IMR-90 (cell line): ENCODE data around the gene IDI2. TPM values are rescaled to one million over a fixed set of nuclear protein-coding genes. Genes with fewer than 3 reads are reported as not detected.

Experiments used
- ATAC-seq: fragments of 200-7000 bp; cut with Tn5 transposase; 2 replicates; pipeline ENCODE4 v1.9.1; 2020; ENCODE audit warnings: low read depth, mild to moderate bottlenecking, moderate library complexity
- BruUV-seq: library from RNA; stranded (reverse); fragments of 400-500 nt; replicated peaks from 2 replicates; lab custom pipeline; 2021; lab: Mats Ljungman, UMichigan
- CTCF ChIA-PET: fragments of 300-600 bp; formaldehyde crosslinking; extraction: SDS; loops from one replicate; lab custom pipeline; 2021; ENCODE audit warnings: antibody characterized with exemption; lab: Yijun Ruan, JAX
- POLR2A ChIA-PET: fragments of 300-600 bp; sonication (Branson Sonifier 250); formaldehyde crosslinking; loops from one replicate; lab custom pipeline; 2022; ENCODE audit warnings: antibody characterized with exemption; ENCODE audit not compliant: unreplicated experiment; lab: Charles Lee
- DNase-seq: peaks from one replicate; pipeline ENCODE4 v3.0.0; 2013
- H2AFZ ChIP-seq: replicated peaks from 2 replicates; pipeline ENCODE3; 2013; ENCODE audit warnings: low read length, mild to moderate bottlenecking; ENCODE audit not compliant: poor library complexity
- H2AK5ac ChIP-seq: 2 replicates; pipeline ENCODE4 v1.6.1; 2013; ENCODE audit warnings: low read depth, low read length, inconsistent platforms
- H2AK9ac ChIP-seq: replicated peaks from 2 replicates; pipeline ENCODE3; 2013; ENCODE audit warnings: mild to moderate bottlenecking, low read depth, low read length, moderate library complexity; ENCODE audit not compliant: poor library complexity
- H2BK120ac ChIP-seq: 2 replicates; pipeline ENCODE4 v1.6.1; 2013; ENCODE audit warnings: low read depth, low read length, inconsistent platforms
- H2BK15ac ChIP-seq: 3 replicates; pipeline ENCODE4 v1.6.1; 2013; ENCODE audit warnings: low read depth, low read length, inconsistent platforms
- H2BK20ac ChIP-seq: 2 replicates; pipeline ENCODE4 v1.6.1; 2013; ENCODE audit warnings: low read depth, mild to moderate bottlenecking, inconsistent platforms, low read length, moderate library complexity
- H2BK5ac ChIP-seq: 2 replicates; pipeline ENCODE4 v1.6.1; 2013; ENCODE audit warnings: mild to moderate bottlenecking, low read depth, low read length, inconsistent platforms; ENCODE audit not compliant: poor library complexity, severe bottlenecking
- H3K14ac ChIP-seq: replicated peaks from 2 replicates; pipeline ENCODE4 v1.6.1; 2013; ENCODE audit warnings: low read depth, low read length, inconsistent platforms
- H3K18ac ChIP-seq: 2 replicates; pipeline ENCODE4 v1.6.1; 2013; ENCODE audit warnings: low read depth, low read length, control low read depth
- H3K23ac ChIP-seq: 2 replicates; pipeline ENCODE4 v1.6.1; 2013; ENCODE audit warnings: low read depth, low read length, inconsistent platforms
- H3K27ac ChIP-seq: 2 replicates; pipeline ENCODE4 v1.5.1; 2013; ENCODE audit warnings: mild to moderate bottlenecking, control low read depth, low read length; ENCODE audit not compliant: insufficient read depth
- H3K27me3 ChIP-seq: 2 replicates; pipeline ENCODE4 v1.6.1; 2013; ENCODE audit warnings: low read length; ENCODE audit not compliant: control insufficient read depth, insufficient read depth
- H3K36me3 ChIP-seq: 2 replicates; pipeline ENCODE4 v1.6.1; 2013; ENCODE audit warnings: low read length, mixed read lengths; ENCODE audit not compliant: control insufficient read depth, insufficient read depth
- H3K4ac ChIP-seq: 2 replicates; pipeline ENCODE4 v1.6.1; 2013; ENCODE audit warnings: low read depth, low read length, inconsistent platforms
- H3K4me1 ChIP-seq: 2 replicates; pipeline ENCODE4 v1.6.1; 2013; ENCODE audit warnings: low read length, mixed read lengths; ENCODE audit not compliant: control insufficient read depth, insufficient read depth
- H3K4me2 ChIP-seq: 2 replicates; pipeline ENCODE4 v1.6.1; 2013; ENCODE audit warnings: low read depth, mild to moderate bottlenecking, control low read depth, low read length, moderate library complexity
- H3K4me3 ChIP-seq: 2 replicates; pipeline ENCODE4 v1.5.1; 2013; ENCODE audit warnings: low read depth, mild to moderate bottlenecking, control low read depth, low read length, moderate library complexity; ENCODE audit not compliant: insufficient read depth
- H3K56ac ChIP-seq: 2 replicates; pipeline ENCODE4 v1.6.1; 2013; ENCODE audit warnings: low read length, inconsistent platforms; ENCODE audit not compliant: insufficient read depth; ENCODE audit errors: extremely low read depth
- H3K79me1 ChIP-seq, 2 experiments: 2 replicates each; pipeline ENCODE4 v1.6.1; 2013; ENCODE audit warnings: low read length in 2 of 2, inconsistent platforms in 1 of 2, low read depth in 1 of 2
- H3K9ac ChIP-seq: 2 replicates; pipeline ENCODE4 v1.6.1; 2013; ENCODE audit warnings: low read depth, low read length, control low read depth
- H3K9me1 ChIP-seq: 2 replicates; pipeline ENCODE4 v1.6.1; 2013; ENCODE audit warnings: low read length, inconsistent platforms; ENCODE audit not compliant: insufficient read depth
- H3K9me3 ChIP-seq: 2 replicates; pipeline ENCODE4 v1.6.1; 2013; ENCODE audit warnings: low read length; ENCODE audit not compliant: control insufficient read depth, insufficient read depth
- H4K20me1 ChIP-seq: 2 replicates; pipeline ENCODE4 v1.6.1; 2013; ENCODE audit warnings: low read length, inconsistent platforms; ENCODE audit not compliant: insufficient read depth
- H4K5ac ChIP-seq: 2 replicates; pipeline ENCODE4 v1.6.1; 2013; ENCODE audit warnings: mild to moderate bottlenecking, low read depth, low read length, control low read depth
- H4K8ac ChIP-seq, 2 experiments: 2 replicates each; pipeline ENCODE4 v1.6.1; 2013; ENCODE audit warnings: low read depth in 2 of 2, low read length in 2 of 2, control low read depth in 1 of 2, inconsistent platforms in 1 of 2
- H4K91ac ChIP-seq: 2 replicates; pipeline ENCODE4 v1.6.1; 2013; ENCODE audit warnings: low read depth, low read length, inconsistent platforms; ENCODE audit not compliant: insufficient read depth
- BHLHE40 ChIP-seq: fragments of 150-350 bp; IDR thresholded peaks from 2 replicates; pipeline ENCODE4 v1.6.1; 2016; ENCODE audit warnings: mild to moderate bottlenecking, low read depth, low read length
- CHD1 ChIP-seq: IDR thresholded peaks from 2 replicates; pipeline ENCODE4 v1.6.1; 2012; ENCODE audit warnings: low read depth, low read length, improper control_type of control experiment
- FOS ChIP-seq: fragments of 150-350 bp; IDR thresholded peaks from 2 replicates; pipeline ENCODE4 v1.6.1; 2016; ENCODE audit warnings: low read depth, low read length
- MAFK ChIP-seq: IDR thresholded peaks from 2 replicates; pipeline ENCODE4 v1.6.1; 2012; ENCODE audit warnings: low read depth, low read length, improper control_type of control experiment
- MAZ ChIP-seq: IDR thresholded peaks from 2 replicates; pipeline ENCODE4 v1.6.1; 2012; ENCODE audit warnings: low read depth, mild to moderate bottlenecking, low read length, improper control_type of control experiment, moderate library complexity, borderline replicate concordance
- MXI1 ChIP-seq: IDR thresholded peaks from 2 replicates; pipeline ENCODE4 v1.6.1; 2012; ENCODE audit warnings: low read depth, mild to moderate bottlenecking, low read length, moderate library complexity, borderline replicate concordance
- POLR2A ChIP-seq: IDR thresholded peaks from 2 replicates; pipeline ENCODE4 v1.6.1; 2012; ENCODE audit warnings: mild to moderate bottlenecking, low read depth, low read length
- RAD21 ChIP-seq: IDR thresholded peaks from 2 replicates; pipeline ENCODE4 v1.6.1; 2012; ENCODE audit warnings: low read length, improper control_type of control experiment
- RCOR1 ChIP-seq: IDR thresholded peaks from 2 replicates; pipeline ENCODE4 v1.6.1; 2012; ENCODE audit warnings: mild to moderate bottlenecking, low read length, improper control_type of control experiment; ENCODE audit not compliant: insufficient replicate concordance
- RFX5 ChIP-seq: IDR thresholded peaks from 2 replicates; pipeline ENCODE4 v1.8.0; 2012; ENCODE audit warnings: low read depth, mild to moderate bottlenecking, low read length, moderate library complexity
- SMC3 ChIP-seq: fragments of 150-350 bp; IDR thresholded peaks from 2 replicates; pipeline ENCODE4 v1.6.1; 2016; ENCODE audit warnings: low read depth, mild to moderate bottlenecking, antibody characterized with exemption, low read length, moderate library complexity
- WGBS, 2 experiments: methylation state at CpG; one replicate each; pipeline versions ENCODE4 v1.1.5 to v1.1.7; 2013; ENCODE audit warnings: missing lambda C conversion rate in 2 of 2; ENCODE audit not compliant: insufficient read length in 1 of 2; ENCODE audit errors: extremely low coverage in 2 of 2; 5-methylcytosine and 5-hydroxymethylcytosine counted together
- dilution Hi-C: fragments of 300-500 bp; cut with HindIII; formaldehyde crosslinking; loops from one replicate; pipeline ENCODE4 v1.14.3; 2018; ENCODE audit warnings: low sequenced_read_pairs; ENCODE audit not compliant: unreplicated experiment
- in situ Hi-C: fragments of 300-500 bp; cut with MboI; formaldehyde crosslinking; loops from 3 replicates; pipeline ENCODE4 v1.14.3; 2019; ENCODE audit warnings: low sequenced_read_pairs, inconsistent platforms, mixed read lengths
- intact Hi-C: fragments of 100-400 bp; cut with micrococcal nuclease; formaldehyde crosslinking; loops from 2 replicates; pipeline ENCODE4 v1.10.0; 2022
- polyA plus RNA-seq, 3 experiments: library from polyadenylated mRNA; depleted of rRNA; stranded (reverse); fragments of >200 nt; gene quantifications; 2 replicates each; pipeline ENCODE4 v1.2.3, GENCODE V29; 2012; ENCODE audit warnings: low replicate concordance in 1 of 3
- total RNA-seq: library from RNA; depleted of rRNA; stranded (reverse); fragments of >200 nt; gene quantifications from 2 replicates; pipeline ENCODE4 v1.2.3, GENCODE V29; 2012
- TF ChIP-seq, protein P1 (sequence below): fragments of 150-350 bp; IDR thresholded peaks from 2 replicates; pipeline ENCODE4 v1.6.1; 2017; ENCODE audit warnings: mild to moderate bottlenecking, antibody characterized with exemption, low read length, low read depth
- TF ChIP-seq, protein P2 (sequence below): conservative IDR thresholded peaks from 2 replicates; pipeline ENCODE4 v1.5.1; 2012; ENCODE audit warnings: mild to moderate bottlenecking, low read depth, low read length, improper control_type of control experiment
- TF ChIP-seq, protein P3 (sequence below): fragments of 150-350 bp; IDR thresholded peaks from 2 replicates; pipeline ENCODE4 v1.6.1; 2016; ENCODE audit warnings: low read depth, mild to moderate bottlenecking, low read length, moderate library complexity, borderline replicate concordance

IDI2 gene
- total and polyA plus RNA-seq, 2 of the 4 experiments (the other 2 are of a cell fraction): not detected

DNA sequence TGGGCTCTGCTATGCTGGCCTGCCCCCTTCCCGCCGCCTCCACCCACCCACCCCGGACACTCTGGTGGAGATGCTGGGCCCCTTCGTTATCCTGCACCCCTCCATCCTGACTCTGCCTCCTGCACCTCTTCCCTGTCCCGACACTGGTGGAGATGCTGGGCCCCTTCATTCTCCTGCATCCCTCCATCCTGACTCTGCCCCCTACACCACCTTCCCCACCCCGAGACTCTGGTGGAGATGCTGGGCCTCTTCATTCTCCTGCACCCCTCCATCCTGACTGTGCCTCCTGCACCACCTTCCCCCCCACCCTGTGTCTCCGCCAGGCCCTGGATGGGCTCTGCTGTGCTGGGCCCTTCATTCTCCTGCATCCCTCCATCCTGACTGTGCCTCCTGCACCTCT lies 15.0 kb downstream of the IDI2 start:
- dilution Hi-C loops: no loop called here
- H2AK5ac ChIP-seq: no peak overlapping the region
- 92% methylated on average over 2 of the region's 7 CpGs; no CpG with 5 or more reads in 1 of the 2 experiments for WGBS, 2 experiments
- no peak overlapping the region for H3K14ac ChIP-seq
- no peak overlapping the region for H2BK120ac ChIP-seq
- H3K4ac ChIP-seq: no peak overlapping the region
- in situ Hi-C loops: no loop called here
- no peak overlapping the region for H4K5ac ChIP-seq
- no peak overlapping the region for H2BK20ac ChIP-seq
- DNase-seq (no peak), ATAC-seq (no peak)
- H3K56ac ChIP-seq: no peak overlapping the region
- no TSS peak for BruUV-seq
- no peak overlapping the region for H2AFZ ChIP-seq
- H3K79me1 ChIP-seq: peaks cover 19 to 34% of the 10 kb centered on the region in 2 experiments
- ChIA-PET CTCF (no interaction called here), POLR2A (no interaction called here)
- H2AK9ac ChIP-seq: no peak overlapping the region
- peaks cover 64% of the 10 kb centered on the region for H3K36me3 ChIP-seq
- intact Hi-C loops: no loop called here
- H3K9me3 ChIP-seq: no peaks in the 10 kb centered on the region
- H3K9me1 ChIP-seq: no peaks in the 10 kb centered on the region; the same call in 1 of the 2 replicates
- H2BK15ac ChIP-seq: no peak overlapping the region
- H3K27me3 ChIP-seq: no peaks in the 10 kb centered on the region
- H3K27ac ChIP-seq: no peak overlapping the region
- peaks cover 8% of the 10 kb centered on the region for H4K20me1 ChIP-seq
- no peak overlapping the region for H3K18ac ChIP-seq
- no peak overlapping the region for H2BK5ac ChIP-seq
- TF ChIP-seq, protein P1, sequence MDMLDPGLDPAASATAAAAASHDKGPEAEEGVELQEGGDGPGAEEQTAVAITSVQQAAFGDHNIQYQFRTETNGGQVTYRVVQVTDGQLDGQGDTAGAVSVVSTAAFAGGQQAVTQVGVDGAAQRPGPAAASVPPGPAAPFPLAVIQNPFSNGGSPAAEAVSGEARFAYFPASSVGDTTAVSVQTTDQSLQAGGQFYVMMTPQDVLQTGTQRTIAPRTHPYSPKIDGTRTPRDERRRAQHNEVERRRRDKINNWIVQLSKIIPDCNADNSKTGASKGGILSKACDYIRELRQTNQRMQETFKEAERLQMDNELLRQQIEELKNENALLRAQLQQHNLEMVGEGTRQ: no peak
- TF ChIP-seq, protein P2, sequence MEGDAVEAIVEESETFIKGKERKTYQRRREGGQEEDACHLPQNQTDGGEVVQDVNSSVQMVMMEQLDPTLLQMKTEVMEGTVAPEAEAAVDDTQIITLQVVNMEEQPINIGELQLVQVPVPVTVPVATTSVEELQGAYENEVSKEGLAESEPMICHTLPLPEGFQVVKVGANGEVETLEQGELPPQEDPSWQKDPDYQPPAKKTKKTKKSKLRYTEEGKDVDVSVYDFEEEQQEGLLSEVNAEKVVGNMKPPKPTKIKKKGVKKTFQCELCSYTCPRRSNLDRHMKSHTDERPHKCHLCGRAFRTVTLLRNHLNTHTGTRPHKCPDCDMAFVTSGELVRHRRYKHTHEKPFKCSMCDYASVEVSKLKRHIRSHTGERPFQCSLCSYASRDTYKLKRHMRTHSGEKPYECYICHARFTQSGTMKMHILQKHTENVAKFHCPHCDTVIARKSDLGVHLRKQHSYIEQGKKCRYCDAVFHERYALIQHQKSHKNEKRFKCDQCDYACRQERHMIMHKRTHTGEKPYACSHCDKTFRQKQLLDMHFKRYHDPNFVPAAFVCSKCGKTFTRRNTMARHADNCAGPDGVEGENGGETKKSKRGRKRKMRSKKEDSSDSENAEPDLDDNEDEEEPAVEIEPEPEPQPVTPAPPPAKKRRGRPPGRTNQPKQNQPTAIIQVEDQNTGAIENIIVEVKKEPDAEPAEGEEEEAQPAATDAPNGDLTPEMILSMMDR: no peak
- no peak for TF ChIP-seq POLR2A
- TF ChIP-seq FOS: no peak
- TF ChIP-seq SMC3: no peak
- TF ChIP-seq BHLHE40: no peak
- TF ChIP-seq RFX5: no peak
- TF ChIP-seq, protein P3, sequence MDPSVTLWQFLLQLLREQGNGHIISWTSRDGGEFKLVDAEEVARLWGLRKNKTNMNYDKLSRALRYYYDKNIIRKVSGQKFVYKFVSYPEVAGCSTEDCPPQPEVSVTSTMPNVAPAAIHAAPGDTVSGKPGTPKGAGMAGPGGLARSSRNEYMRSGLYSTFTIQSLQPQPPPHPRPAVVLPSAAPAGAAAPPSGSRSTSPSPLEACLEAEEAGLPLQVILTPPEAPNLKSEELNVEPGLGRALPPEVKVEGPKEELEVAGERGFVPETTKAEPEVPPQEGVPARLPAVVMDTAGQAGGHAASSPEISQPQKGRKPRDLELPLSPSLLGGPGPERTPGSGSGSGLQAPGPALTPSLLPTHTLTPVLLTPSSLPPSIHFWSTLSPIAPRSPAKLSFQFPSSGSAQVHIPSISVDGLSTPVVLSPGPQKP: no peak
- no peak for TF ChIP-seq RCOR1
- no peak for TF ChIP-seq CHD1
- TF ChIP-seq MXI1: no peak
- TF ChIP-seq MAZ: no peak
- no peak for TF ChIP-seq MAFK
- TF ChIP-seq RAD21: no peak
- H3K9ac ChIP-seq: no peak overlapping the region
- no peak overlapping the region for H3K4me3 ChIP-seq
- H4K8ac ChIP-seq: no peak overlapping the region
- no peak overlapping the region for H3K23ac ChIP-seq
- no peaks in the 10 kb centered on the region for H3K4me1 ChIP-seq
- no peak overlapping the region for H3K4me2 ChIP-seq
- H4K91ac ChIP-seq: no peak overlapping the region
